K562 (cell line): Measurements from ENCODE around the gene ENKD1.

Experiments
- ZNF740 ChIP-seq, 3 experiments: fragments of 200-800 bp in 1 of 3; sonication (Bioruptor generic) in 1 of 3; sonication (generic) in 1 of 3; formaldehyde crosslinking in 1 of 3; IDR thresholded peaks; 2 replicates each; pipeline versions ENCODE4 v1.6.1 to v1.8.0; 2016 to 2022; ENCODE audit warnings: mild to moderate bottlenecking in 2 of 3, missing compliant biosample characterization in 2 of 3, missing genetic modification characterization in 2 of 3, missing genetic modification reagents in 1 of 3
- ZNF780A ChIP-seq: fragments of 250-450 bp; sonication (Bioruptor Pico); IDR thresholded peaks from 2 replicates; pipeline ENCODE4 v1.5.0; 2021; ENCODE audit warnings: mild to moderate bottlenecking

- no peak for TF ChIP-seq ZNF740 (CRISPR knock-in tag; IDR thresholded peaks at IDR 0.05)
- no peak for TF ChIP-seq ZNF740 (tag; IDR thresholded peaks at IDR 0.05)
- TF ChIP-seq ZNF780A (CRISPR knock-in tag): no peak
Observed at GRCh38 chr16:67710607-67711006, 44.1 kb upstream of the ENKD1 start.
